Measurements from ENCODE around the gene SPINK6. TPM values are rescaled to one million over a fixed set of nuclear protein-coding genes. Genes with fewer than 3 reads are reported as not detected.

Gene SPINK6
- polyA plus RNA-seq, 3 donors from 2014 or later = not detected

DNA sequence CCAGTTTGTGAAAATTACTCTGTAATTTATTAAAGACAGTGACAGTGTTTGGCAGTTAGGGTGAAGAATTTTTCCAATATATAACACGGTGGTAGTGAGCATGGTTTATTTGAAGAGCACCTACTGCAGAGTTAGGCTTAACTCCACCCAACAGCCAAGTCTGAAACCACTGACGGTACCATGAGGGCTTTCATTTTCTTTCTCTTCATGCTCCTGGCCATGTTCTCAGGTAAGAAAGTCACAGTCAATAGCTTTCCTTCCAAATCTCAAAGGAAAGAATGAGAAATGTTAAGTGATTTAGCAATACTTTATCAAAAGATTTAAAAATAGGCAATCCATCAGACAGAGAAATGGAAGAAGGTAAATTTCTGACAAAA, 35.6 kb downstream of the SPINK6 start, which contains the start of gene MARCOL:
Gene MARCOL, plus strand, starts transcription at position 108 of the 377 bp plus-strand sequence. Its CDS starts 73 bp downstream, at position 181.
- Mint-ChIP-seq H3K4me3 (no peak within 1 kb of the TSS), H3K4me1 (no peaks in the 10 kb centered on the region), H3K27me3 (ENCODE audit: low read depth in 3 of 3) (no peaks in the 10 kb centered on the region), H3K36me3 (no peaks in the 10 kb centered on the region), H3K9me3 (peaks cover 0 to 4% (median 0%) of the 10 kb centered on the region in 6 donors), H3K27ac (no peak within 1 kb of the TSS)
- no peak for DNase-seq

DNA sequence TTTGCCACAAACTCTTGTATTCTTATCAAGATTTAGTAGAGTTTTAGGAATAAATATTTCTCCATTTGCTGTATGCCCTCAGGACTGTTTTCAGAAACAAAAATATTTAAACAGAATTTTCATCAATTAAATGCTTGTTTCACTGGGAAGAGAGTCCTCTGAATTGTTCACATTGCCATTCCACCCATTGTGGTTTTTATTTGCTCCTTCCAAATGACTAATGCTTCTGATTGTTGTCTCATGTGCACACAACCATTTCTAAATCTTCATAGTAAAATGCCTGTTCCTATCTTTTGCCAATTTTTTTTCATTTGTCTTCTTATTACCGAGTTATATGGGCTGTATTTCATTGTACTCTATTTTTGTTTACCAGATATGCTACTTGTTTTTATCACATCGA, 46.1 kb downstream of the SPINK6 start:
- Mint-ChIP-seq H3K36me3 (no peaks in the 10 kb centered on the region), H3K27me3 (ENCODE audit: low read depth in 3 of 3) (peaks cover 0 to 4% (median 0%) of the 10 kb centered on the region in 3 donors), H3K27ac (no peak overlapping the region), H3K4me1 (no peaks in the 10 kb centered on the region), H3K9me3 (peaks cover 0 to 7% (median 2%) of the 10 kb centered on the region in 6 donors), H3K4me3 (no peak overlapping the region)
- DNase-seq = no peak

DNA sequence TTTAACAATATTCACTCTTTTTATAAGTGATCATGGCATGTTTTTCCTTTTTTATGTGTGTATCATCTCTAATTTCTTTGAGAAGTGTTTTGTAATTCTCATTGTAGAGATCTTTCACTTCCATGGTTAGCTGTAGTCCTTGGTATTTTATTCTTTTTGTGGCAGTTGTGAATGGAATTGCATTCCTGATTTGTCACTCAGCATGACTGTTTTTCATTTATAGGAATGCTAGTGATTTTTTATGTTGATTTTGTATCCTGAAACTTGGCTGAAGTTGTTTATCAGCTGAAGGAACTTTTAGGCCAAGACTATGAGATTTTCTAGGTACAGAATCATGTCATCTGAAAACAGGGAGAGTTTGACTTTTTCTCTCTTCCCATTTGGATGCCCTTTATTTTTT, 52.6 kb downstream of the SPINK6 start:
- H3K27ac Mint-ChIP-seq = no peak overlapping the region
- H3K9me3 Mint-ChIP-seq = peaks cover 8 to 29% (median 19%) of the 10 kb centered on the region in 6 donors
- no peaks in the 10 kb centered on the region for H3K4me1 Mint-ChIP-seq
- H3K4me3 Mint-ChIP-seq = no peak overlapping the region
- H3K27me3 Mint-ChIP-seq (ENCODE audit: low read depth in 3 of 3) = peaks cover 0 to 2% (median 2%) of the 10 kb centered on the region in 3 donors
- DNase-seq = no peak
- no peaks in the 10 kb centered on the region for H3K36me3 Mint-ChIP-seq

DNA sequence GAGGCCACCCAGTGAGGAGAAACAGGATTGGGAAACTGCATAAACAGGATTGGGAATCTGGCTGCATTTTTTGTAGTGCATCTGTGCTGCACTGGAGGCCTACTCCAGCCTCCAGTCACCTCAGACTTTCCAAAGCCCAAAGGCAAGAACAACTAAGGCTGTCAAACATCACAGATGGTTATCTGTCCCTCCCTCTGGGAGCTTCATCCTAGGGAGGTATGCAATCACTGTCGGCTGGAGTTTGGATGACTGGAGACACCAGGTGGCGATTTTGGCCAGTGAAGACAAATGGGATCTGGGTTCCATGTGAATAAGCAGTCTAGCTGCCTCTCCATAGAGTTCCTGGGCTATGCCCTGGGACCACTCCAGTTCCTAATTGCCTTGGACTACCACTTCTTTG, 56.4 kb downstream of the SPINK6 start:
- Mint-ChIP-seq H3K9me3 (peaks cover 9 to 29% (median 21%) of the 10 kb centered on the region in 6 donors), H3K4me3 (no peak overlapping the region), H3K27ac (no peak overlapping the region), H3K27me3 (ENCODE audit: low read depth in 3 of 3) (peaks cover 0 to 8% (median 2%) of the 10 kb centered on the region in 3 donors), H3K36me3 (no peaks in the 10 kb centered on the region), H3K4me1 (no peaks in the 10 kb centered on the region)
- no peak for DNase-seq

DNA sequence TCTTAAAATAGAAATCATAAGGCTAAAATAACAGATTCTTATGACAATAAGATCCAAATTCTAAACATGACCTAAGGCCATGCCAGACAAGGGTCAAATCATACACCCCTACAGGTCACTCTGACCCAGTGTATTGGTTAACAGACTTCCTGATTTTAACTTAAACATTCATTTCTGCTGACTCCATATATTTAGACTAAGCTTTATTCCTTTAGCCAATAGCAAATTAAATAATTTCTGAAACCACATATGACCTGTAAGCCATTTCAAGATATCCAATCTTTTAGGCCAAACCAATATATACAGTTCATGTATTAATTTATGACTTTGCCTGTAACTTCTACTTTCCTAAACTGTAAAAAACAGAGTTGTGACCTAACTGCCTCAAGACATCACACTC, 58.4 kb downstream of the SPINK6 start:
- Mint-ChIP-seq H3K9me3 (peaks cover 9 to 32% (median 23%) of the 10 kb centered on the region in 6 donors), H3K27me3 (ENCODE audit: low read depth in 3 of 3) (peaks cover 0 to 8% (median 2%) of the 10 kb centered on the region in 3 donors), H3K27ac (no peak overlapping the region), H3K4me1 (no peaks in the 10 kb centered on the region), H3K36me3 (no peaks in the 10 kb centered on the region), H3K4me3 (no peak overlapping the region)
- DNase-seq = no peak

Other genes with a start within 250 kb of the SPINK6 start
- gene SPINK5, start 139.1 kb upstream of the SPINK6 start, polyA plus RNA-seq = not detected
- gene SPINK14, start 34.5 kb upstream of the SPINK6 start, polyA plus RNA-seq = not detected
- not detected for gene MARCOL, start 35.5 kb downstream of the SPINK6 start, polyA plus RNA-seq
- not detected for gene SPINK13, start 65.8 kb downstream of the SPINK6 start, polyA plus RNA-seq
- not detected for gene SPINK7, start 109.4 kb downstream of the SPINK6 start, polyA plus RNA-seq
- gene SPINK9, start 132.5 kb downstream of the SPINK6 start, polyA plus RNA-seq = not detected
- gene FBXO38, start 180.9 kb downstream of the SPINK6 start, polyA plus RNA-seq = 10 to 100 TPM in 1 of 3 donors, 1 to 10 TPM in 2; 6.4 to 33.4 (median 10.0) TPM